ENCODE measurements around the gene CCDC24.
A peak's percentile ranks its signal among the peaks of the same experiment; 100 is the strongest.

CCDC24 gene

GRCh38 chr1:43991476-43992231 is at the start of gene CCDC24:
TSS of gene CCDC24 (plus strand) at chr1:43991599. CDS start at chr1:43991879, 280 bp downstream.
- FAIRE-seq (peak; percentile 84), DNase-seq (ENCODE audit: extremely low spot score, insufficient read length, low read depth) (peak; percentile 75)

GRCh38 chr1:43942411-43942810 is 49.0 kb upstream of the CCDC24 start:
- FAIRE-seq (no peak), DNase-seq (ENCODE audit: extremely low spot score, insufficient read length, low read depth) (no peak)

- FAIRE-seq (no peak), DNase-seq (ENCODE audit: extremely low spot score, insufficient read length, low read depth) (no peak)
Measured at GRCh38 chr1:43944860-43945259, 46.5 kb upstream of the CCDC24 start.

GRCh38 chr1:43945674-43946235 is 45.6 kb upstream of the CCDC24 start:
- FAIRE-seq (peak; percentile 18), DNase-seq (ENCODE audit: extremely low spot score, insufficient read length, low read depth) (no peak)

GRCh38 chr1:43946236-43947060 is 45.0 kb upstream of the CCDC24 start, which contains the start of gene IPO13:
TSS of gene IPO13 (plus strand) at chr1:43946950. CDS start at chr1:43947601, 651 bp downstream.
- DNase-seq (ENCODE audit: extremely low spot score, insufficient read length, low read depth) (peak; percentile 98), FAIRE-seq (peak; percentile 97)

- DNase-seq (ENCODE audit: extremely low spot score, insufficient read length, low read depth) (no peak), FAIRE-seq (no peak)
Measured at GRCh38 chr1:43947061-43947873, 44.1 kb upstream of the CCDC24 start.

- no peak for DNase-seq (ENCODE audit: extremely low spot score, insufficient read length, low read depth)
Measured at GRCh38 chr1:43947874-43948437, 43.4 kb upstream of the CCDC24 start.

GRCh38 chr1:43949678-43950077 is 41.7 kb upstream of the CCDC24 start:
- DNase-seq (ENCODE audit: extremely low spot score, insufficient read length, low read depth) = no peak
- FAIRE-seq = no peak

More at GRCh38 chr1:43947874-43948437, 43.4 kb upstream of the CCDC24 start:
- FAIRE-seq = no peak

GRCh38 chr1:43951021-43951985 is 40.1 kb upstream of the CCDC24 start:
- FAIRE-seq = no peak
- no peak for DNase-seq (ENCODE audit: extremely low spot score, insufficient read length, low read depth)

GRCh38 chr1:43952731-43953346 is 38.6 kb upstream of the CCDC24 start:
- FAIRE-seq (no peak), DNase-seq (ENCODE audit: extremely low spot score, insufficient read length, low read depth) (no peak)

GRCh38 chr1:43953361-43953760 is 38.0 kb upstream of the CCDC24 start:
- DNase-seq (ENCODE audit: extremely low spot score, insufficient read length, low read depth) (no peak), FAIRE-seq (no peak)

GRCh38 chr1:43954036-43954435 is 37.4 kb upstream of the CCDC24 start:
- FAIRE-seq (no peak), DNase-seq (ENCODE audit: extremely low spot score, insufficient read length, low read depth) (no peak)

- no peak for FAIRE-seq
- DNase-seq (ENCODE audit: extremely low spot score, insufficient read length, low read depth) = no peak
Measured at GRCh38 chr1:43956234-43956633, 35.2 kb upstream of the CCDC24 start.

- DNase-seq (ENCODE audit: extremely low spot score, insufficient read length, low read depth) = no peak
Measured at GRCh38 chr1:43957407-43958040, 33.9 kb upstream of the CCDC24 start.

GRCh38 chr1:43958351-43959255 is 32.8 kb upstream of the CCDC24 start:
- DNase-seq (ENCODE audit: extremely low spot score, insufficient read length, low read depth) (no peak), FAIRE-seq (no peak)

More at GRCh38 chr1:43957407-43958040, 33.9 kb upstream of the CCDC24 start:
- FAIRE-seq = no peak

- DNase-seq (ENCODE audit: extremely low spot score, insufficient read length, low read depth) = no peak
- no peak for FAIRE-seq
Measured at GRCh38 chr1:43960798-43961197, 30.6 kb upstream of the CCDC24 start.

- FAIRE-seq = no peak
Measured at GRCh38 chr1:43961692-43962091, 29.7 kb upstream of the CCDC24 start.

More at GRCh38 chr1:43961692-43962091, 29.7 kb upstream of the CCDC24 start:
- no peak for DNase-seq (ENCODE audit: extremely low spot score, insufficient read length, low read depth)

Data from GM18507 (cell line).